Fibroblast of peridontal ligament (primary cell): Measurements from ENCODE around the gene RNF20.
"Not testable (repeated sequence)": the region's sequence is repeated elsewhere in the genome, so short reads cannot be mapped to it uniquely, and the experiment has no call there.

Source experiments
- DNase-seq: peaks from one replicate; pipeline ENCODE4 v3.0.0-alpha.2; 2010; ENCODE audit errors: extremely low read depth

The RNF20 gene

DNA sequence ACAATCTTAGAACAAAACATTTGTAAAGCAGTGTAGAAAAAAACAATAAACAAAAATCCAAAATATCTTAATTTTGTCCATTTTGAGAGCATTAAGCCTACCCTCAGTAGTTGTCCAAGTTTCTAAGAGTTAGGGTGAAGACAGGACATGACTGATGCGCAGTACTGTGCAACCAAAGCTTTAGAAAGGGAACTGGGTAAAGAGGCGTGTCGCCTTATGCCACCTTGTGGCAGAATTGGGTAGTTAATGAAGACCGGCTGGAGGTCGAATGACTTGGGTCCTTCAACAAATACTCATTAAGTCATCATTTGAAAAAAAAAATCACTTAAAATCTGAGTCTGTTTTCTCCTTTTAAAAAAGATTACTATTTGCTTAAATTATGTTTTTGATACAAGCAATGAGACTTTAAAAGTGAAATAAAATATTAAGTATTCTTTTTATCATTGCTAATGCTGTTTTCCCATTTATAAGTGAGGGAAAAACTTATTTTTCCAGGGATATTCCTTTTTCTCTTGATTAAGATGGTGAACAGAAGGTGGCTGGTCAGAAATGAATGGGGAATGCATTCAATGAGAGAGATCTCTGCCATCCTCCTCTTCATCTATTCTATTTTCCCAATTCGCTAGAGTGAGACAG is 3.5 kb upstream of the RNF20 start:
- peak; percentile 86 for DNase-seq

DNA sequence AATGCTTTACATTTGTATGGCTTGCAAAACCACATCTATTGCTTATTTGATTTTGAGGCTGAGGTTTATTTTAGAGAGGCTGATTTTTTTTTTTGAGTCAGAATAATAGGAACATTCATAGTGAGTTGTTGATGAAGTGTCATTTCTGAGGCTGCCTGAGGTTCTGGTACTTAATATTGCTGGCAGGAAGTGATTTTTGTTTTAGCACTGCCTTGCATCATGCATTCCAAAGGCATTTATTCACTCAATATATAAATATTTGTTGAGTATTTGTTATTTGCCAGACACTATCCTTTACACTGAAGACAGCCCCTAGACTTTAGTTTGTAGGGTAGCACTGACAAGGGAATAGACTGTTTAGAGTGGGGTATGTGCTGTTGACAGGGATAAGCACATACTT is 2.7 kb downstream of the RNF20 start:
- DNase-seq: no peak

DNA sequence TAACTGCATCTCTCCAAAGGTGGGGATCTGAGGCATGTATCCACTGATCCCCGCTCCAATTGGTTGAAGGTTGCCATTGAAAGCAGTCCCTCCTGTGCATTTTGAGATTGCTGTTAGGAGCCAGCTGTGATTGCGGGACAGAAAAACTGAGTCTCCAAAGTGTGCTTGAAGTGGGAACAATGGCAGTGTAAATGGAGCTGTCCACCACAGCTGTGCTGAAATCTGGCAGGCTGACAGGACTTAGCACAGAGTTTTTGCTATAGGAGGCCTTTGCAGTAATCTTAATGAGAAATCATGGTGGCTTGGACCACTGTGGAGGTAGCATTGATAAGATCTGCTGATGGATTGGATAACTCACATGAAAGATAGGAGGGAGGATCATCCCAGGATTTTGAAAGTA is 3.3 kb downstream of the RNF20 start:
- peak; percentile 23 for DNase-seq

DNA sequence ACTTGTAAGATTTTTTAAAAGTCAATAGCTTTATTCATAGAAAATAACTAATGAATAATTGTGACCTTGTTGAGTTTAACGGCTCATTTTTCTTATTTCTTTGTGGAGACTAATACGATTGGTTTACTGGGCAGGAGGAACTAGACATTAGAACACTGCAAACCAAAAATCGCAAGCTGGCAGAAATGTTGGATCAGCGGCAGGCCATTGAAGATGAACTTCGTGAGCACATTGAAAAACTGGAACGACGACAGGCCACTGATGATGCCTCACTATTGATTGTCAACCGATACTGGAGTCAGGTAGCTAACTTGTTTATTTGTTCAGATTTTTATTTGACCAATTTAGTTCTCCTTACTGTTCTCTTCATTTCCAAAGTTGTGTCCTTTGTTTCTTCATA is 6.4 kb downstream of the RNF20 start:
- no peak for DNase-seq

DNA sequence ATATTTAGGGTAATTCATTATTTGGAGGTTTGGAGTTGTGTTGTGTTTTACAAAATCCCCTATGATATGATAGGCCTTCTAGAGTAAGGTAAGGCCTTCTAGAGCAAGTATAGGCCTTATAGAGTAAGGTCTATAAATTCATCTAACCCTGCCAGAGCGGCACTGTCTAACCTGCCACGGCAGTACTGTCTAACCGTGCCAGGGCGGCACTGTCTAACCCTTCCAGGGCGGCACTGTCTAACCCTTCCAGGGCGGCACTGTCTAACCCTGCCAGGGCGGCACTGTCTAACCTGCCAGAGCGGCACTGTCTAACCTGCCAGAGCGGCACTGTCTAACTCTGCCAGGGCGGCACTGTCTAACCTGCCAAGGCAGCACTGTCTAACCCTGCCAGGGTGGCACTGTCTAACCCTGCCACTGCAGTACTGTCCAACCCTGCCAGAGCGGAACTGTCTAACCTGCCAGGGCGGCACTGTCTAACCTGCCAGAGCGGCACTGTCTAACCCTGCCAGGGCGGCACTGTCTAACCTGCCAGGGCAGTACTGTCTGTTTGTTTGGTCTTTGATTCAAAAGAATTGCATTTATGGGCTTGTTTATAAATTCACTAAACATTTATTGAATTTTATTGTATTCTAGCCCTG is 9.6 kb downstream of the RNF20 start:
- DNase-seq: no peak

DNA sequence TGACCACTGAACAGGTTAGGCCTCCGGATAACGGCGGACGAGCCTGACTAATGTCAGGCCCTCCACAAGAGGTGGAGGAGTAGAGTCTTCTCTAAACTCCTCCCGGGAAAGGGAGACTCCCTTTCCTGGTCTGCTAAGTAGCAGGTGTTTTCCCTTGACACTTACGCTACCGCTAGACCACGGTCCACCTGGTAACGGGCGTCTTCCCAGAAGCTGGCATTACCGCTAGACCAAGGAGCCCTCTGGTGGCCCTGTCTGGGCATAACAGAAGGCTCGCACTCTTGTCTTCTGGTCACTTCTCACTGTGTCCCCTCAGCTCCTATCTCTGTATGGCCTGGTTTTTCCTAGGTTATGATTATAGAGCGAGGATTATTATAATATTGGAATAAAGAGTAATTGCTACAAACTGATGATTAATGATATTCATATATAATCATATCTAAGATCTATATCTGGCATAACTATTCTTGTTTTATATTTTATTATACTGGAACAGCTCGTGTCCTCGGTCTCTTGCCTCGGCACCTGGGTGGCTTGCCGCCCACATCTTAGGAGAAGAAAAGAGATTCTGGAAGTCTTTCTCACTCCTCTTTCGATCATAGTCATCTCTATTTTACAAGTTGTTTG is 15.9 kb downstream of the RNF20 start:
- DNase-seq: not testable (repeated sequence)

DNA sequence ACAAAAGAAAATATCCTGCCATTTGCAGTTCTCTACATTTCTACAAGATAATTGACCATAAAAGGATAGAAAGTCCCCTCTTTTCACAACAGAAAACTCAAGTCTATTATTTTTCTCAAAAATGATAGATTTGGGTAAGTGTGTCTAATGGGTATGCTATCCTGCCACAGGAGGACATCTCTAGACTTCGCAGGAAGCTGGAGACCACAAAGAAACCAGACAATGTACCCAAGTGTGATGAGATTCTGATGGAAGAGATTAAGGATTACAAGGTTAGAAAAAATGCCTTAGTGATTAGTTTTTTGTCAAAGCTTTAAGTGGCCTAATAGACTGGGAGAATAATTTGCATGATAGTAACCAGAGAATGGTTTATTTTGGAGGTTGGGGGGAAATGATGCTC is 28.1 kb downstream of the RNF20 start:
- no peak for DNase-seq

DNA sequence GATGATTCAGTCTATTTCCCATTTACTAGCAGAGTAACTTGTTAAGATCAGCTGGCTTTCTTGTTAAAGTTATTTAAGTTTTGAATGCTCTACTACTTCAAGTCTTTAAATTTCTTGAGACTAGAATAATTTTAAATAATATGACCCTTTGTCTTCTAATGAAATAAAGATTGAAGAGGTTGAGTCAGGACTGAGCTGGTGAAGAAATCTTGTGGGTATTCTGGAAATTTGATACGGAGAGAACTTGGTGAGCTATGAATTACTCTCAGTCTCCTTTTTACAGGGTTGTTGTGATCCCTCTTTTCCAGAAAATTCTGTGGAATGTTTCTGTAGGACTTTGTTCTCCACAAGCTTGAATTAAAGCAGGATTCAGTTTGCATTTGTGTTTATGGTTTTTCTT is 29.3 kb downstream of the RNF20 start:
- peak; percentile 29 for DNase-seq

DNA sequence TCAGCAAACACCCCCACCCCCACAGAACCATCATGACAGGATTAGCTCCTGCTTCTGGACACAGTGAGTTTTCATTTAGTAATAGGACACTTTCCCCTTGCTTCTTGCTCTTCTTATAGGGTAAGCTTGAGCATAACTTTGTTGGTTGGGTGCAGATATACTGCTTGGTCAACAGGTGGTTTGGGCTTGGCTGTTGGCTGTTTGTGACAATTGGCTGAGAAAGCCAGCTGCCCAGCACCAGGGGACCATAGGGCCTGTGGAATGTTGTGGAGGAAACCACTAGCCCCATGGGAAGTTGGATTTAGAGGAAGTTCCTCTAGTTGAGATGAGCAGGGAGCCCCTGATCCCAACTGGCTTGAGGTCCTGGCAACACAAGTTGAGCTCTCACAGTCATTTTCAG is 30.6 kb downstream of the RNF20 start:
- no peak for DNase-seq

DNA sequence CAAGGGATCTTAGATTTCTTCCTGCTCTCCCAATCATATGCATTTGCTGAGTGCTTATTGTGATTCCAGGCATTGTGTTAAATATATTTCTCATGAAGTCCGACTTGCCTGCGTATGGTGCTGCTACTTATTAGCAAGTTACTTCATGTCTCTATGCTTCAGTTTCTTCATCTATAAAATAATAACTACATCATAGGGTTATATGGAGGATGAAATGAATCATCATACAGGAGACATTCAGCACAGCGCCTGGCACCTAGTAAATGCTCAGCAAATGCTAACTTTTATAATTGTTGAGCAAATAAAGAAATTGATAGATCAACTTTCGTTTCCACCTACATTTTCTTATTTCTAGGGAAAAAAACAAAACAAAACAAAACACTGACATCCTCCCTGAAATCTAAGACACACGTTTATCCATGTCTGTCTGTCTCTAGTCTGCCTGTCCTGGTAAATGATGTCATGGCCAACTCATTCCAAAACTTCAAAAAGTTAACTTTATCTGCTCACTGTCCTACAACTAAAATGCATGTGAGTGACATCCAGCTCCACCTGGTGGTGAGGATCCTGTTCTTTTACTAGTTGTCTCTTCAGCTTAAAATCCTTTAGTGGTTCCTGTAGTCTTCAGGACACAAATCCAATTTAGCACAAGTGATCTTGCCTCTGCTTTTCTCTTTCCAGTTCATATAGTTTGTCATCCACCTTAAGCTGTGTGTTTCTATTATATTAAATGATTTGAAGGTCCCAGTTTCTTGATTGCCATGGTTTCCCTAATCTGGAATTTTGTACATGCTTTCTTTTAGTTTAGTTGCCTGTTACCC is 33.5 kb downstream of the RNF20 start:
- DNase-seq: peak; percentile 45

DNA sequence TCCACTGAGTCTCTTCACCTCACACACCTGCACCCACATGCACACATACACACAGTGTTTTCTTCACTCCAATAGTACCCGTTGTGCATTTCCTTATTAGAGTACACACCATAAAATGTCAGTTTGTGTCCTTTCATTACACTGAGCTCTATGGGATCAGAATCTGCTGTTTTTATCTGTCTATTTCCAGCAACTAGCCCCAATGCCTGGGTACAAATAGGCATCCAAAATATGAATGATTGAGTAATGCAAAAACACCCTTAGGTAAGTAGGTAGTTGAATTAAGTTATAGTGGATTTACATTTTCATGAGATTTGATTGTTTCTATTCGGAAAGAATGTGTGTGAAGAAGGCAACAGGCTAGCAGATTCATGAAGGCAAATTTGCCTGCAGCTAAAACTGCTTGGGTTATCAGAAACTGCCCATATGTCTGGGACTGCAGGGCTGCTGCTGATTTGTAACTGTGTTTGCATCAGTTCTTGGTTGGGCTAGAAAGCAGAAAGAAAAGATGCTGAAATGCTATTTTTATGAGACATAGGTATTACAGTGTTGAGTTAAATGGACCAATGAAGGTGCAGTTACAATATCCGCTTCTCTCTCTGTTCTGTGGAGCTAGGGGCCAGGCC is 34.2 kb downstream of the RNF20 start:
- DNase-seq: no peak

DNA sequence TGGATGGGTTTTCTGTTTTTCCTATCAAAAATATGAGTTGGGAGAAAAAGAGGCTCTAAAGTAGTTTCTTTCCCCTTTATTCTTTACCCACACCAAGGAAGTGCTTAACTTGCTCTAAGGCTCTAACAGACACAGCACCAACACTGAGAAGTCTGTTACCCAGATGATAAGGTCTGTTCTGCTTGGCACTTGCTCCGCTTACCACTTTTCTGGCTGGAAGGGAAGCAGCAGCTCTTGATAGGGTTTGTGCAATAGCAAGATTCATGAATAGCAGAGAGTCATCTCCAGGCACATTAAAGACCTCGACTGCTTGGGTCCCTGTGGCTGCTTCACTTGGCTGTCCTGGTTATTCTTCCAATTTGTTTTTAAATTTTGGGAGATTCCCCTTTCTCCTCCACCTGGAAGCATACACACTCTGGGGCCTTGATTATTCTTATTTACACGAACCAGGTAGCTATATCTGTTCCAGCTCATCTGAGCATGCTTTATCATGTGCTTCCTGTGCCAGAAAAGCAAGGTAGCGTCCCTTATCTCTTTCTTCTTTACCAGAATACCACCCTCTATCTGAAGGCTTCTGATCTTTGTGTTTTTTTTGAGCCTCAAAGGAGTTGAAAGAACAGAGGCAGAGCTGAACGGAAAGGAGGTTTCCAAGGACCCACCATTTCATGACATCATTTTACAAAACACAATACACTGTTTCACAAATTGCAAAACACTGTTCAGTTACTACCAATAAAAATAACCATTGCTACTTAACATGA is 36.3 kb downstream of the RNF20 start:
- DNase-seq: no peak

DNA sequence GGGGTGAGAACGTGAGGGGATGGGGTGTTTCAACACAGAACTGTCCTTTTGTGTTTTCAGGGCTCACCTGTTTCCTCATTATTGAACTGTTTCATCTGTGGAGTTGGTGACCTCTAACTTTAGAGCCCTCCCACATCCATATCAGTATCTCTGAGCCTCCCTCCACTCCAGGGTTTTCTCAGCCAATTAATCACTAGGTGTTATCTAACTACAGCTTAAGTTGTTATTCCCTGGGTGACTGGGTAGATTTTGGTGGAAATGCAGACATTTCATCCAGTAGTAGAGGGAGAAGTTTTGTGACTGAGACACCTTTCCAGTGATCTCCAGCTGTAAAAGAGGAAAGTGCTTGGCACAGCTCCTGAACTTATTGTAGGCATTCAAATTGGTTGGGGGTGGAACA is 37.5 kb downstream of the RNF20 start:
- no peak for DNase-seq

DNA sequence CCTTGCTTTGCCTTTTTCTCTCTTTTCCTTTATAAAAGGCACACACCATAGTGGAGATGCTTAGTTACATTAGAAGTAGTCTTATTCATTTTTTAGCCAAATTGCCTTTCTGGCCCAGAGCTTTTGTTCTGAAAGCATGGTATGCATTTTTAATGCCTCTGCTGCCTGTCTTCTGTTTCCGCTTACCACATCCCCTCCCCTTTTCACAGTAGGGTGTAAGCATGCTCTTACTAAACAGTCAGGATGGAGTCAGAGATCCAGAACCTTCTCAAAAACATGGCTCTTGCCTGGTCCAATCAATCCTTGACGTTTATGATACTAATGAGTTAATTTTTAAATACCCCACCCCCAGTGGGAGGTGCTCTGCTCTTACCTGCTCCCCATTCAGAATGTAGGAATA is 38.7 kb downstream of the RNF20 start:
- DNase-seq: no peak

DNA sequence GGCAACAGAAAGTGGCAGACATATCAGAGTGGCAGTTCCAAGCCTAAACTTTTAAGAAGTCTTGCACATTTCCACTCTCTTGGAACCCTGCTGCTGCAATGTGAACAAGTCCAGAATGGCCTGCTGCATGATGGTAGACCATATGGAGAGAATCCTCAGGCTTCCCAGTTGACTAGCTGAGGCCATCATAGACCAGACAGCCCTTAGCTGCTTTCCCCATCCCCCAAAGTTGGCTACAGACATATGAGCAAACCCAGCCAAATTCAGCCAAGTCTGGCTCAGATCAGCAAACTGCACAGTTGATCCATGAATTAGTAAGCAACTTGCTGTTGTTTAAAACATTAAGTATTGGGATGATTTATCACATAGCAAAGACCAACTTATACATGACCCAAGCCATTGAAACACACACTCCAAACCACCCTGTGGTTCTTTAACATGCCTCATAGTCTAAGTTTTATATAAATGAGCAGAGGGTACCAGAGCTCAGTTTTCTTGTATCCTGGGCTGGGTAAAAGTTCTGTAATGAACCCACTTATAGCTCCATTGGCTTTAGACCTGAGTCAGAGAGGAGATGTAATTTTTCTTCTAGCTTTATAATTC is 41.2 kb downstream of the RNF20 start:
- DNase-seq: no peak

DNA sequence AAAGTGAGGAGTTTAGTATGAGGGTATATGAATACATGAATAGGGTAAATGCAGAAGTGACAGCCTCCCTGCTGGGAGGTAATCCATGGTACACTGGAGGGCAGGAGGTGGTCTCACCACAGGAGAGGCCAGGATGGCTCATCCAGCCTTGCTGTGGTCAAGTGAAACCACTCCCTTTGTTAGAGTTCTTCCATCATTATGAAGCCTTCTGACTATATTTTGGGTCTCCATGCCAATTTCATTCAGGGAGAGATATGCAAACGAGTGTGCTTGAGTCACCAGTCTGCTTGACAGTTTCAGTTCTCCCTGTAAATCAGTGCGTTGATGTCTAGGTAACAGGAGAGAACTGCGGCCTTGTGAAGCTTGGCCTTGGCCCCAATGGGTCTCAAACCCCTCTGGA is 44.7 kb downstream of the RNF20 start:
- DNase-seq: no peak

DNA sequence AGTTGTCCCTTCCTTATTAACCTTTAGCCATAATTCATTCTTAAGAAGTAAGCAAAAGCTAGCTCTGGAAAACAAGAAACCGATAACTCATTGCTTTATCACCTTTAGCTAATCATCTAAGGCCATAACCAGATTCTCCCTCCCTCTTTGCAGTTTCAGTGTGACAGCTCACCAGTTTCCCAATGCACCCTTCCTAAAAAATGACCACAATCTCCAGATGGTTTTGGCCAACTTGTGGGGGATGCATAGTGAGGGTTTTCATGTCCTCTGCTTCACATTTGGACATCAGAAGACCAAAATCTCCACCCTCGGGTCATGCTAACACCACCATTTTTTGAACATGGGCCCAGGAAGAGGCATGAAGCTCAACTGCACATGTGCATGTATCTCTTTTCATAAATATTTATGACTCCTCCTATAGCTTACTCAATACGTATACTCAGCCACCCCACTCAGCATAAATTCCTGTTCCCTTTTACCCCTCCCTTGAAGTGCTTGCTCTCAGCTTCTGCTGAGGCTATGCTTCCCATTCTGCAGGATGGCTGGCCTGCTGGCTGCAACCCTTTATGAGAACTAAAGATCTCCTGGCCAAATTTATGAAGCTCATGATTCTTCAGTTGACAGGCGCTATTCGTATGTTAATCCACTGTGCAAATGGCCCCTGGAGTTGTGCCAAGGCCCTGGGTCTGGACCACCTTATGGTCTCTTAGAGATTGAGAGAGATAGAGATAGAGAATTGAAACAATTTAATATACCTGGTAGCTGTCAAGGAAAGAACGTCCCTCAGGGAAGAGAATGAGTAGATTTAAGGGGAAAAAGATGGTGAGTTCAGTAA is 46.3 kb downstream of the RNF20 start:
- no peak for DNase-seq

DNA sequence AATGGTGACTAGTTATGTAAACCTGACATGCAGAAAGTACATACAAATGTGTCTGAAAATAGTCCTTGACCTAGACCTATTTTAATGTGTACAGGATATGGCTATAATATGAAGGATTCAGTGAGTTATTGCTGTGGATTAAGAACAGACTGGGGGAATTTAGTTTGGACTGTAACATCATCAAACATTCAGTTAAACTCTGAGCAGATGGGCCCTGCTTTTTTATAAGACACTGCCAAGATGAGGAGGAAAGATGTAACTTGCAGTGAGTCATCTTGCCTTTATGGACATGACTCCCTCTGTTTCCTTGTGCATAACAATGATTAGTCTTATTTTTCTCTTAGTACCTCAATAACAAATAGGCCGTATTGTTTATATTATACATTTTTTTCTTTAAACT is 48.9 kb downstream of the RNF20 start:
- peak; percentile 36 for DNase-seq

DNA sequence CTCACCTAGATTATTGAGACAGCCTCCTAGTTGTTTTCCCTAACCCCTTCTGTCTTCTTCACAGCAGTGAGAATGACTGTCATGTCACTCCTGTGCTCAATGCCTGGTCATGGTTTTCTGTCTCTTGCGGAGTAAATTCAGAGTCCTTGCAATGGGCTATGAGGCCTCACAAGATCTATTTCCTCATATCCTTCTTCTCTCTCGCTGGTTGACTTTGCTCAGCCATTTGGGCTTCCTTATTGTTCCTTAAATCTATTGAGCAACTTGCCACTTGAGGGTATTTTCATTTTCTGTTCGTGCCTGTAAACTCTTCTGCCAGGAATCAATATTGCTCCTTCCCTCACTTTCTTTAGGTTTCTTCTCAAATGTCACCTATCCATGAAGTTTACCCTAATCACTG is 52.1 kb downstream of the RNF20 start:
- DNase-seq: no peak

DNA sequence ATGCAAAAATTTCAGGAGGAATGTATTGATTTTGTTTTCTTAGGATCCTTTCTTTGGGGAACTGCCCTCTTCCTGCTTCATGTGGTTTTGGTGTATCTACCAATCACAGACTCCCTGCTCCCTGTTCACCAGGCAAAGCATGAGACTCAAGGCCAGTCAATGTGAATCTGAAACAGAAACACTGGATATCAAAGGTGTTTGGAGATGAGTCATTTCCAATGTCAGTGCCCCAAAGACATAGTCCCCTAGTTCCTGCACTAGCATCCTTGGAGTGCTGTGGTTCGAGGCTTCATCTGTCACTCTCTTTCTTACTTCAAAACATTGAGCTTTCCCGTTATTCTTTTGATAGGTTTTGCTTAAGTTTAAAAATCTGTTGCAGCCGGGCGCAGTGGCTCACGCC is 53.0 kb downstream of the RNF20 start:
- no peak for DNase-seq
